Suprapubic skin (tissue), 4 donors: ENCODE data around the gene ABCA12. TPM values are rescaled to one million over a fixed set of nuclear protein-coding genes. Genes with fewer than 3 reads are reported as not detected.

ENCODE experiments used
- DNase-seq, 2 donors: peaks; one replicate each; pipeline ENCODE4 v3.0.0-alpha.2; 2019; ENCODE audit warnings: low spot score in 2 of 2
- H3K27ac ChIP-seq: fragments of 200-600 bp; sonication (generic); one replicate; pipeline ENCODE4 v1.5.1; 2019
- H3K27me3 ChIP-seq: fragments of 200-600 bp; sonication (generic); one replicate; pipeline ENCODE4 v1.5.1; 2019
- H3K36me3 ChIP-seq: fragments of 200-600 bp; sonication (generic); one replicate; pipeline ENCODE4 v1.5.1; 2019
- H3K4me1 ChIP-seq: fragments of 200-600 bp; sonication (generic); one replicate; pipeline ENCODE4 v1.5.1; 2019
- H3K4me3 ChIP-seq: fragments of 200-600 bp; sonication (generic); one replicate; pipeline ENCODE4 v1.5.1; 2019; ENCODE audit warnings: mild to moderate bottlenecking
- H3K9me3 ChIP-seq: fragments of 200-600 bp; sonication (generic); one replicate; pipeline ENCODE4 v1.5.1; 2019
- EP300 ChIP-seq: sonication (generic); formaldehyde crosslinking; IDR thresholded peaks from one replicate; pipeline ENCODE4 v1.6.1; 2017; ENCODE audit warnings: antibody characterized with exemption
- POLR2A ChIP-seq, 2 donors: fragments of 450-650 bp; IDR thresholded peaks; one replicate each; pipeline ENCODE4 v1.6.1; 2017; ENCODE audit warnings: antibody characterized with exemption in 2 of 2, mild to moderate bottlenecking in 2 of 2, moderate library complexity in 2 of 2
- POLR2AphosphoS5 ChIP-seq, 3 donors: sonication (generic); formaldehyde crosslinking; IDR thresholded peaks; one replicate each; pipeline ENCODE4 v1.6.1; 2017; ENCODE audit warnings: antibody characterized with exemption in 3 of 3
- WGBS: methylation state at CpG from one replicate; pipeline ENCODE4 v1.1.5; 2018; 5-methylcytosine and 5-hydroxymethylcytosine counted together
- total RNA-seq, 4 donors: library from RNA; depleted of rRNA; stranded (reverse); fragments of >200 nt; gene quantifications; one replicate each; pipeline ENCODE4 v1.1.0, GENCODE V29; 2016
- TF ChIP-seq, protein P1 (sequence below), 2 donors: fragments of 200-600 bp in 1 of 2; fragments of 450-650 bp in 1 of 2; sonication (generic) in 1 of 2; IDR thresholded peaks; one replicate each; pipeline ENCODE4 v1.5.1; 2016 to 2019; ENCODE audit warnings: antibody characterized with exemption in 2 of 2, mild to moderate bottlenecking in 1 of 2, moderate library complexity in 1 of 2

The ABCA12 gene
- total RNA-seq, 4 donors from 2014 or later: 55.9 to 98.4 (median 65.9) TPM

DNA sequence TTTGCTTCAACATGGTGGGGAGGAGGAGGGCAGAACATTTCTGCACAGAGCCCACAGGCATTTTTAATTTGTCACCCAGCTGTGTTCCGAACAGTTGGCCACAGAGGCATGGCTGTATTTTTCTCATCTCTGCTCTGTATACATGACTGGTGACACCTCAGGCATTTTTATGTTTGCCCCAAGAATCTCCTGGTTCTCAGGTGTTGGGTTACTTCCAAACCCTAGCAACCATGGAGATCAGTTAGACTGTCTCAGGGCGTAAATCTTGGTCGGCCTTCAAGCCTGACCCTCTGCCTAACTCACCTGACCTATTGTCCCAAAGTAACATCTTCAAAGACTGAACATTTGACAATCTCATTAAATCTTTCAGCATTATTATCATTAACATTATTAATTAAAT lies 100.0 kb downstream of the ABCA12 start:
- no peak for DNase-seq
- H3K36me3 ChIP-seq: no peaks in the 10 kb centered on the region
- whole genome bisulfite sequencing: 72% methylated on average over 3 of the region's 3 CpGs
- no peaks in the 10 kb centered on the region for H3K9me3 ChIP-seq
- no peak overlapping the region for H3K4me3 ChIP-seq
- no peak for TF ChIP-seq EP300
- TF ChIP-seq POLR2A (IDR thresholded peaks at IDR 0.05): no peak
- no peak for TF ChIP-seq POLR2AphosphoS5 (IDR thresholded peaks at IDR 0.05)
- TF ChIP-seq, protein P1, sequence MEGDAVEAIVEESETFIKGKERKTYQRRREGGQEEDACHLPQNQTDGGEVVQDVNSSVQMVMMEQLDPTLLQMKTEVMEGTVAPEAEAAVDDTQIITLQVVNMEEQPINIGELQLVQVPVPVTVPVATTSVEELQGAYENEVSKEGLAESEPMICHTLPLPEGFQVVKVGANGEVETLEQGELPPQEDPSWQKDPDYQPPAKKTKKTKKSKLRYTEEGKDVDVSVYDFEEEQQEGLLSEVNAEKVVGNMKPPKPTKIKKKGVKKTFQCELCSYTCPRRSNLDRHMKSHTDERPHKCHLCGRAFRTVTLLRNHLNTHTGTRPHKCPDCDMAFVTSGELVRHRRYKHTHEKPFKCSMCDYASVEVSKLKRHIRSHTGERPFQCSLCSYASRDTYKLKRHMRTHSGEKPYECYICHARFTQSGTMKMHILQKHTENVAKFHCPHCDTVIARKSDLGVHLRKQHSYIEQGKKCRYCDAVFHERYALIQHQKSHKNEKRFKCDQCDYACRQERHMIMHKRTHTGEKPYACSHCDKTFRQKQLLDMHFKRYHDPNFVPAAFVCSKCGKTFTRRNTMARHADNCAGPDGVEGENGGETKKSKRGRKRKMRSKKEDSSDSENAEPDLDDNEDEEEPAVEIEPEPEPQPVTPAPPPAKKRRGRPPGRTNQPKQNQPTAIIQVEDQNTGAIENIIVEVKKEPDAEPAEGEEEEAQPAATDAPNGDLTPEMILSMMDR (IDR thresholded peaks at IDR 0.05): no peak
- no peak overlapping the region for H3K27ac ChIP-seq
- no peaks in the 10 kb centered on the region for H3K27me3 ChIP-seq
- H3K4me1 ChIP-seq: no peaks in the 10 kb centered on the region

DNA sequence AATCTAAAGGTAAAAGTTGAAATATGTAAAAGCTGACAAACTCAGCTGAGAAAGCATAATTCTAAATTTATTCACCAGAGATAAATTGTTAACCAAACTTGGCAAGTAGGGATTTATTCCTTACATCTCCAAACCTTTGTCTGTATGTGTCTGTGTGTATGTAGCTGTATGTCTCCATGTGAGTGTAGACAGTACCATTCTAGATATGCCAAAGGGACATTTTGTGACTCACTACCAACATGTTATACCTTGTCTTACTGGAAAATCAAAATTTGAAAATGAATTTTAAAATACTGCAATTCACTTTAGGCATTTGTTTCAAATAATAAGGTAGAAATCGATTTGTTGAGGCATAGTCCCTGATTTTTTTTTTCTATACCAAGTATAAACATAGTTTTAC lies 102.1 kb downstream of the ABCA12 start:
- 45% methylated on average over 1 of the region's 1 CpG for WGBS
- no peaks in the 10 kb centered on the region for H3K9me3 ChIP-seq
- TF ChIP-seq POLR2AphosphoS5 (IDR thresholded peaks at IDR 0.05): no peak
- no peaks in the 10 kb centered on the region for H3K27me3 ChIP-seq
- H3K27ac ChIP-seq: no peak overlapping the region
- no peaks in the 10 kb centered on the region for H3K36me3 ChIP-seq
- no peak for DNase-seq
- no peak overlapping the region for H3K4me3 ChIP-seq
- H3K4me1 ChIP-seq: no peaks in the 10 kb centered on the region

DNA sequence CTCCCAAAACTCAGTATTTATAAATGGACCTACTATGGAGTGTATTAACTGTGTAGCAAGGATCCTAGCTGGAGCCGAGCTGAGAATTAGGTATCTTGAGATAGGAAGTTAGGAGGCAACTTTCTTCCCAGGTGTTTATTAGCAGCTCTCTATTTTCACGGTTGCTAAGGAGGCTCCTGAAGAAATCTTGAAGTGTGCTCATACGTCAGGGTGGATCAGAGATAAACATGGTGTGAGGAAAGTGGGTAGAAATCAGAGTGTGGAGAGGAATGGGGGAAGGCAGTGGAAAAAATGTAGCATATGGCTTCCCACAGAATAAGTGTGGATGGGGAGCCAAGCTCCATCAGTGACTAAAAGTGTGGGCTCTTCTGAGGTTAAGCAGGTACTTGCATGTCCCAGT lies 104.3 kb downstream of the ABCA12 start:
- Histone ChIP-seq H3K27ac (no peak overlapping the region), H3K27me3 (no peaks in the 10 kb centered on the region), H3K9me3 (no peaks in the 10 kb centered on the region), H3K36me3 (no peaks in the 10 kb centered on the region), H3K4me1 (no peaks in the 10 kb centered on the region), H3K4me3 (no peak overlapping the region)
- WGBS: 49% methylated on average over 3 of the region's 3 CpGs
- DNase-seq: no peak
- TF ChIP-seq POLR2A (IDR thresholded peaks at IDR 0.05) (no peak), EP300 (no peak), POLR2AphosphoS5 (IDR thresholded peaks at IDR 0.05) (no peak)
- TF ChIP-seq, protein P1 (IDR thresholded peaks at IDR 0.05): no peak

DNA sequence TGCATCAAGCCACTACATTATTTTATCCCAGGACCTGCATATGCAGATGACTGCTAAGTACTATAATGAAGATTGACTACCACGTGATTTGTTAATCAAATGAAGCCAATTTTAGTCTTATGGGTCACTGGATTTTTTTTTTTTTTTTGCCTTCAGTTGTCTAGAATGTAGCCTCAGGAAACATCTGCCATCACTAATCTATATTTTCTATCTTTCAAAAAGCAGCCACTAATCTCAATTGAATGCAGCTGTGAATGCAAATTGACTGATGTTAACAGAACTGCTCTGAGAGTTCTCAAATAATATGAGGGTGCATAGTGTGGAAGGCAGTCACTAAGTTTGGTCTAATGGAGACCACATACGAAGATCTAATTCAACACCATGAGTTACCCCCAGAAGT lies 106.3 kb downstream of the ABCA12 start:
- Histone ChIP-seq H3K36me3 (no peaks in the 10 kb centered on the region), H3K27me3 (no peaks in the 10 kb centered on the region), H3K4me3 (no peak overlapping the region), H3K4me1 (no peaks in the 10 kb centered on the region), H3K27ac (no peak overlapping the region), H3K9me3 (no peaks in the 10 kb centered on the region)
- 59% methylated on average over 2 of the region's 2 CpGs for WGBS
- DNase-seq: no peak
- TF ChIP-seq POLR2AphosphoS5 (IDR thresholded peaks at IDR 0.05): no peak
- TF ChIP-seq, protein P1 (IDR thresholded peaks at IDR 0.05): no peak
- TF ChIP-seq POLR2A (IDR thresholded peaks at IDR 0.05): no peak

DNA sequence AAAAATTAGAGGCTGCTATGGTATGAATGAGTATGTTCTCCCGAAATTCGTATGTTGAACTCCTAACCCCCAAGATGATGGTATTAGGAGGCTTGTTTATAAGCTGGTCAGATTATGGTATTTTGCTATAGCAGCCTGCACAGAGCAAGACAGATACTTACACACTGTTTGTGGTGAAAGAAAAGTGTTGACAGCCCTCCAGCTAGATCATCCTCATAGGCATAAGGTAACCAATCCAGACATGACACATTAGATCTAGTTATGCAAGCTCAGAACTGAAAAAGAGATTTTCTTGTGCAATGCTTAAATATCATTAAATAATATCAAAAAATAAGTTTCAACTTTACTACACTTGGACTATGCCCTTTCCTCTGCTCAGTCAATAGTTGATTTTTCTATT lies 107.1 kb downstream of the ABCA12 start:
- Histone ChIP-seq H3K27ac (no peak overlapping the region), H3K9me3 (no peaks in the 10 kb centered on the region), H3K4me1 (no peaks in the 10 kb centered on the region), H3K4me3 (no peak overlapping the region), H3K36me3 (no peaks in the 10 kb centered on the region), H3K27me3 (no peaks in the 10 kb centered on the region)
- TF ChIP-seq EP300 (no peak), POLR2AphosphoS5 (IDR thresholded peaks at IDR 0.05) (no peak), POLR2A (IDR thresholded peaks at IDR 0.05) (no peak)
- TF ChIP-seq, protein P1 (IDR thresholded peaks at IDR 0.05): no peak
- DNase-seq: no peak
- WGBS: 90% methylated on average over 2 of the region's 2 CpGs

DNA sequence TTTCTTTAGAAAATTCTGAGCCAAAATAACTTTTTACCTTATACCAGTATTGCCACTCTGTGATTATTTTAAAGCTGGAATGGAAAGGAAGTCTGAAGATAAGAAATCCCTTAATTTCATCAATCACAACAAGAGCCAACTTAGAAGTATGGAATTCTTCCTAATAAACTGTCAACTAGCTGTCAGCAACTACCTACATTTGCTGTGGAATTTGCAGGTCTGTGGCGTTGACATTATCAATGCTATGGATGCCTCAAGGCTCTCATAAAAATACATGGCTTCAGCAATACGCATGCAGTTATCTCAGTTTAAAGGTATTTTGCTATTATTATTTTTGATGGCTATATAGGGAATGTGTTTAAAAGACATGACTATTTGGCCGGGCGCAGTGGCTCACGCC lies 108.5 kb downstream of the ABCA12 start:
- 79% methylated on average over 5 of the region's 5 CpGs for WGBS
- Histone ChIP-seq H3K27me3 (no peaks in the 10 kb centered on the region), H3K9me3 (no peaks in the 10 kb centered on the region), H3K4me3 (no peak overlapping the region), H3K4me1 (no peaks in the 10 kb centered on the region), H3K27ac (no peak overlapping the region), H3K36me3 (no peaks in the 10 kb centered on the region)
- TF ChIP-seq POLR2AphosphoS5 (IDR thresholded peaks at IDR 0.05) (no peak), EP300 (no peak), POLR2A (IDR thresholded peaks at IDR 0.05) (no peak)
- TF ChIP-seq, protein P1 (IDR thresholded peaks at IDR 0.05): no peak
- DNase-seq: no peak
